Measurements from ENCODE around the gene TRNT1.

The TRNT1 gene

GRCh38 chr3:3134750-3135448 is 8.2 kb downstream of the TRNT1 start:
- H3K4me3 ChIP-seq (ENCODE audit: low read depth, low read length), result no peak overlapping the region
- peak; percentile 8 for DNase-seq (ENCODE audit: low read depth)
- no peak for TF ChIP-seq POLR2A (IDR thresholded peaks at IDR 0.05; ENCODE audit: extremely low read depth, insufficient read length)
- no peak for TF ChIP-seq CTCF (IDR thresholded peaks at IDR 0.05; ENCODE audit: low read depth, low read length)
- TF ChIP-seq MYC (IDR thresholded peaks at IDR 0.05; ENCODE audit: low read depth, low read length), result no peak
- no peak for TF ChIP-seq MAX (IDR thresholded peaks at IDR 0.05; ENCODE audit: low read depth, low read length)

GRCh38 chr3:3137526-3137925 is 10.8 kb downstream of the TRNT1 start:
- TF ChIP-seq MYC (IDR thresholded peaks at IDR 0.05; ENCODE audit: low read depth, low read length) (no peak), CTCF (IDR thresholded peaks at IDR 0.05; ENCODE audit: low read depth, low read length) (no peak), POLR2A (IDR thresholded peaks at IDR 0.05; ENCODE audit: extremely low read depth, insufficient read length) (no peak), MAX (IDR thresholded peaks at IDR 0.05; ENCODE audit: low read depth, low read length) (no peak)
- DNase-seq (ENCODE audit: low read depth), result no peak
- H3K4me3 ChIP-seq (ENCODE audit: low read depth, low read length), result no peak overlapping the region

GRCh38 chr3:3141939-3142338 is 15.2 kb downstream of the TRNT1 start:
- no peak overlapping the region for H3K4me3 ChIP-seq (ENCODE audit: low read depth, low read length)
- DNase-seq (ENCODE audit: low read depth), result no peak
- no peak for TF ChIP-seq CTCF (IDR thresholded peaks at IDR 0.05; ENCODE audit: low read depth, low read length)
- no peak for TF ChIP-seq MAX (IDR thresholded peaks at IDR 0.05; ENCODE audit: low read depth, low read length)
- TF ChIP-seq MYC (IDR thresholded peaks at IDR 0.05; ENCODE audit: low read depth, low read length), result no peak
- TF ChIP-seq POLR2A (IDR thresholded peaks at IDR 0.05; ENCODE audit: extremely low read depth, insufficient read length), result no peak

GRCh38 chr3:3145831-3146230 is 19.1 kb downstream of the TRNT1 start:
- TF ChIP-seq POLR2A (IDR thresholded peaks at IDR 0.05; ENCODE audit: extremely low read depth, insufficient read length), result no peak
- TF ChIP-seq MYC (IDR thresholded peaks at IDR 0.05; ENCODE audit: low read depth, low read length), result no peak
- no peak for DNase-seq (ENCODE audit: low read depth)
- no peak overlapping the region for H3K4me3 ChIP-seq (ENCODE audit: low read depth, low read length)

GRCh38 chr3:3149560-3149959 is 22.8 kb downstream of the TRNT1 start:
- no peak overlapping the region for H3K4me3 ChIP-seq (ENCODE audit: low read depth, low read length)
- DNase-seq (ENCODE audit: low read depth), result no peak
- TF ChIP-seq POLR2A (IDR thresholded peaks at IDR 0.05; ENCODE audit: extremely low read depth, insufficient read length), result no peak
- TF ChIP-seq CTCF (IDR thresholded peaks at IDR 0.05; ENCODE audit: low read depth, low read length), result no peak
- TF ChIP-seq MAX (IDR thresholded peaks at IDR 0.05; ENCODE audit: low read depth, low read length), result no peak
- TF ChIP-seq MYC (IDR thresholded peaks at IDR 0.05; ENCODE audit: low read depth, low read length), result no peak

GRCh38 chr3:3151513-3151912 is 24.8 kb downstream of the TRNT1 start:
- H3K4me3 ChIP-seq (ENCODE audit: low read depth, low read length), result no peak overlapping the region
- DNase-seq (ENCODE audit: low read depth), result no peak
- no peak for TF ChIP-seq MYC (IDR thresholded peaks at IDR 0.05; ENCODE audit: low read depth, low read length)
- no peak for TF ChIP-seq MAX (IDR thresholded peaks at IDR 0.05; ENCODE audit: low read depth, low read length)
- no peak for TF ChIP-seq POLR2A (IDR thresholded peaks at IDR 0.05; ENCODE audit: extremely low read depth, insufficient read length)
- no peak for TF ChIP-seq CTCF (IDR thresholded peaks at IDR 0.05; ENCODE audit: low read depth, low read length)
